GM12873 (cell line): ENCODE results near the gene ECT2.

ENCODE experiments used
- CTCF ChIP-seq: IDR thresholded peaks from 2 replicates; pipeline ENCODE4 v1.5.1; 2012; ENCODE audit warnings: low read depth, mild to moderate bottlenecking, moderate library complexity, low read length, control low read depth; ENCODE audit not compliant: insufficient read depth; ENCODE audit errors: missing control alignments

The ECT2 gene

GRCh38 chr3:172839679-172840078, 89.2 kb downstream of the ECT2 start:
- TF ChIP-seq CTCF, result no peak

- TF ChIP-seq CTCF, result no peak
Measured at GRCh38 chr3:172840463-172840862, 89.9 kb downstream of the ECT2 start.

- TF ChIP-seq CTCF, result no peak
Measured at GRCh38 chr3:172840913-172841312, 90.4 kb downstream of the ECT2 start.

GRCh38 chr3:172844428-172844827, 93.9 kb downstream of the ECT2 start:
- no peak for TF ChIP-seq CTCF

GRCh38 chr3:172846103-172846561, 95.6 kb downstream of the ECT2 start:
- no peak for TF ChIP-seq CTCF

- no peak for TF ChIP-seq CTCF
Measured at GRCh38 chr3:172846706-172847105, 96.2 kb downstream of the ECT2 start.

- TF ChIP-seq CTCF, result no peak
Measured at GRCh38 chr3:172847292-172847691, 96.8 kb downstream of the ECT2 start.
